K562 (cell line): ENCODE results near the gene PRR36. TPM values are rescaled to one million over a fixed set of nuclear protein-coding genes. Genes with fewer than 3 reads are reported as not detected.
A peak's percentile ranks its signal among the peaks of the same experiment; 100 is the strongest.

ENCODE experiments used
- ATAC-seq: fragments of 200-7000 bp; cut with Tn5 transposase; 3 replicates; pipeline ENCODE4 v1.9.1; 2020; ENCODE audit warnings: moderate library complexity
- BruUV-seq: library from RNA; stranded (reverse); fragments of 400-500 nt; replicated peaks from 2 replicates; lab custom pipeline; 2021; lab: Mats Ljungman, UMichigan
- CTCF ChIA-PET: fragments of 300-600 bp; formaldehyde crosslinking; extraction: SDS; loops from one replicate; lab custom pipeline; 2021; ENCODE audit warnings: low intra/inter-chr PET ratio; lab: Yijun Ruan, JAX
- POLR2A ChIA-PET: fragments of 300-600, 350-650 bp; sonication (Branson Sonifier 250); formaldehyde crosslinking; extraction: SDS; loops from one replicate; lab custom pipeline; 2021; ENCODE audit warnings: antibody characterized with exemption, inconsistent platforms; lab: Yijun Ruan, JAX
- DNase-seq, 4 experiments: peaks; one replicate each; pipeline versions ENCODE4 v3.0.0 to v3.0.0-alpha.2; 2011 to 2018; ENCODE audit warnings: low spot score in 3 of 4, mixed read lengths in 3 of 4; ENCODE audit errors: extremely low read depth in 1 of 4
- FAIRE-seq: peaks from 2 replicates; lab custom pipeline; 2011; peaks lifted over from hg19 to GRCh38; lab: Jason Lieb, UNC
- H2AFZ ChIP-seq: 2 replicates; pipeline ENCODE4 v1.6.0; 2011; ENCODE audit warnings: low read depth, low read length, control low read depth, inconsistent platforms
- H3K27ac ChIP-seq: fragments of 200-600 bp; 3 replicates; pipeline ENCODE4 v1.8.0; 2011; ENCODE audit warnings: low read depth, mild to moderate bottlenecking, control low read depth, inconsistent platforms, low read length, moderate library complexity, mixed read lengths; ENCODE audit errors: extremely low read depth
- H3K27me3 ChIP-seq, 2 experiments: fragments of 300-600 bp in 1 of 2; 2 replicates in 1 of 2; 3 replicates in 1 of 2; pipeline versions ENCODE4 v1.6.0 to v1.8.0; 2011; ENCODE audit warnings: inconsistent platforms in 2 of 2, low read length in 2 of 2, mild to moderate bottlenecking in 1 of 2, mixed read lengths in 1 of 2, moderate library complexity in 1 of 2; ENCODE audit not compliant: control insufficient read depth in 2 of 2, insufficient read depth in 2 of 2
- H3K36me3 ChIP-seq: fragments of 300-600 bp; 3 replicates; pipeline ENCODE4 v1.8.0; 2011; ENCODE audit warnings: mild to moderate bottlenecking, low read length, inconsistent platforms; ENCODE audit not compliant: control insufficient read depth, insufficient read depth
- H3K4me1 ChIP-seq, 2 experiments: fragments of 200-600 bp in 1 of 2; replicated peaks in 1 of 2; 2 replicates in 1 of 2; 3 replicates in 1 of 2; pipeline versions ENCODE4 v1.5.1 to v1.8.0; 2011; ENCODE audit warnings: inconsistent platforms in 2 of 2, low read length in 2 of 2, mild to moderate bottlenecking in 1 of 2, mixed read lengths in 1 of 2, moderate library complexity in 1 of 2; ENCODE audit not compliant: control insufficient read depth in 2 of 2, insufficient read depth in 2 of 2
- H3K4me2 ChIP-seq: 2 replicates; pipeline ENCODE4 v1.6.1; 2011; ENCODE audit warnings: low read length, control low read depth, inconsistent platforms, mixed read lengths; ENCODE audit not compliant: insufficient read depth
- H3K4me3 ChIP-seq: fragments of 200-600 bp; sonication (generic), shearing (Covaris generic); 2 replicates; pipeline ENCODE4 v1.5.1; 2016; ENCODE audit warnings: control low read depth, inconsistent platforms
- H3K79me2 ChIP-seq: fragments of 200-600 bp; 3 replicates; pipeline ENCODE4 v1.8.0; 2011; ENCODE audit warnings: low read length, inconsistent platforms; ENCODE audit not compliant: control insufficient read depth, insufficient read depth
- H3K9ac ChIP-seq, 2 experiments: 2 replicates each; pipeline versions ENCODE4 v1.6.0 to v1.6.1; 2011; ENCODE audit warnings: low read depth in 2 of 2, low read length in 2 of 2, control low read depth in 1 of 2, inconsistent platforms in 1 of 2, mild to moderate bottlenecking in 1 of 2, mixed read lengths in 1 of 2; ENCODE audit not compliant: insufficient read depth in 1 of 2
- H3K9me1 ChIP-seq: one replicate; pipeline ENCODE4 v1.6.0; 2011; ENCODE audit warnings: inconsistent platforms, mild to moderate bottlenecking, low read length, moderate library complexity; ENCODE audit not compliant: control insufficient read depth, insufficient read depth
- H3K9me3 ChIP-seq: replicated peaks from 2 replicates; pipeline ENCODE4 v1.5.1; 2011; ENCODE audit warnings: low read depth, low read length, inconsistent platforms; ENCODE audit not compliant: control insufficient read depth, insufficient read depth
- H4K20me1 ChIP-seq: replicated peaks from 2 replicates; pipeline ENCODE4 v1.6.1; 2011; ENCODE audit warnings: low read length, inconsistent platforms, mixed read lengths; ENCODE audit not compliant: control insufficient read depth, insufficient read depth
- BCOR ChIP-seq: fragments of 450-650 bp; IDR thresholded peaks from 2 replicates; pipeline ENCODE4 v1.6.1; 2016
- NFYB ChIP-seq: IDR thresholded peaks from 2 replicates; pipeline ENCODE4 v1.6.1; 2011; ENCODE audit warnings: mild to moderate bottlenecking, moderate library complexity; ENCODE audit not compliant: insufficient read length; ENCODE audit errors: extremely low read depth
- NONO ChIP-seq, 2 experiments: fragments of 200-400 bp in 1 of 2; fragments of 450-650 bp in 1 of 2; formaldehyde crosslinking in 1 of 2; IDR thresholded peaks; 2 replicates each; pipeline ENCODE4 v1.6.1; 2017; ENCODE audit warnings: low read depth in 2 of 2, mild to moderate bottlenecking in 2 of 2, moderate library complexity in 2 of 2, low read length in 1 of 2
- XRCC4 ChIP-seq: IDR thresholded peaks from one replicate; pipeline ENCODE4 v1.6.1; 2011; ENCODE audit not compliant: insufficient read depth, insufficient read length; ENCODE audit errors: extremely low read depth
- ZFP36 ChIP-seq: fragments of 150-350 bp; IDR thresholded peaks from 2 replicates; pipeline ENCODE4 v1.6.1; 2018; ENCODE audit warnings: low read length, low read depth; ENCODE audit not compliant: partially characterized antibody
- ZNF253 ChIP-seq: fragments of 250-450 bp; sonication (Bioruptor Pico); conservative IDR thresholded peaks from 2 replicates; pipeline ENCODE4 v1.6.1; 2021; ENCODE audit warnings: mild to moderate bottlenecking
- ZNF778 ChIP-seq: fragments of 450-650 bp; formaldehyde crosslinking; IDR thresholded peaks from 2 replicates; pipeline ENCODE4 v1.4.0; 2020; ENCODE audit warnings: mild to moderate bottlenecking, moderate library complexity
- WGBS: fragments of 100-300 bp; shearing (Covaris generic); methylation state at CpG from one replicate; pipeline ENCODE4 v1.1.6; 2016; ENCODE audit warnings: low coverage, mixed read lengths; ENCODE audit not compliant: insufficient coverage; ENCODE audit errors: missing lambda C conversion rate; 5-methylcytosine and 5-hydroxymethylcytosine counted together
- in situ Hi-C: fragments of 300-500 bp; cut with MboI; formaldehyde crosslinking; loops from 4 replicates; pipeline ENCODE4 v1.15.0; 2018; ENCODE audit warnings: inconsistent platforms, mixed read lengths
- intact Hi-C: fragments of 100-400 bp; cut with micrococcal nuclease; formaldehyde crosslinking; loops from 2 replicates; pipeline ENCODE4 v1.14.2; 2022
- polyA plus RNA-seq, 8 experiments: library from polyadenylated mRNA; depleted of rRNA in 4 of 8; stranded (reverse) in 5 of 8; unstranded in 3 of 8; fragments of >200 nt; fragmentation: Nextera tagmentation in 2 of 8; fragmentation: Illumina TruSeq in 1 of 8; extraction: Ambion mirVana in 2 of 8; extraction: Trizol in 1 of 8; gene quantifications; 2 replicates each; pipeline versions ENCODE4 v1.2.1 to v1.2.3, GENCODE V29; 2011 to 2014; ENCODE audit warnings: inconsistent platforms in 1 of 8, missing spikeins in 1 of 8
- total RNA-seq, 7 experiments: library from RNA; depleted of rRNA in 6 of 7; stranded (reverse); fragments of >200 nt in 6 of 7; fragmentation: Illumina TruSeq in 2 of 7; extraction: Trizol in 2 of 7; gene quantifications; 2 replicates each; pipeline versions ENCODE4 v1.2.1 to v1.2.3, GENCODE V29; 2011 to 2021; ENCODE audit warnings: low replicate concordance in 1 of 7

PRR36 gene
- total and polyA plus RNA-seq, 9 of the 15 experiments (the other 6 are each of a cell fraction or from before 2014, with no cell fraction given), result 0.05 to 0.42 (median 0.06) TPM; not detected in 6

DNA sequence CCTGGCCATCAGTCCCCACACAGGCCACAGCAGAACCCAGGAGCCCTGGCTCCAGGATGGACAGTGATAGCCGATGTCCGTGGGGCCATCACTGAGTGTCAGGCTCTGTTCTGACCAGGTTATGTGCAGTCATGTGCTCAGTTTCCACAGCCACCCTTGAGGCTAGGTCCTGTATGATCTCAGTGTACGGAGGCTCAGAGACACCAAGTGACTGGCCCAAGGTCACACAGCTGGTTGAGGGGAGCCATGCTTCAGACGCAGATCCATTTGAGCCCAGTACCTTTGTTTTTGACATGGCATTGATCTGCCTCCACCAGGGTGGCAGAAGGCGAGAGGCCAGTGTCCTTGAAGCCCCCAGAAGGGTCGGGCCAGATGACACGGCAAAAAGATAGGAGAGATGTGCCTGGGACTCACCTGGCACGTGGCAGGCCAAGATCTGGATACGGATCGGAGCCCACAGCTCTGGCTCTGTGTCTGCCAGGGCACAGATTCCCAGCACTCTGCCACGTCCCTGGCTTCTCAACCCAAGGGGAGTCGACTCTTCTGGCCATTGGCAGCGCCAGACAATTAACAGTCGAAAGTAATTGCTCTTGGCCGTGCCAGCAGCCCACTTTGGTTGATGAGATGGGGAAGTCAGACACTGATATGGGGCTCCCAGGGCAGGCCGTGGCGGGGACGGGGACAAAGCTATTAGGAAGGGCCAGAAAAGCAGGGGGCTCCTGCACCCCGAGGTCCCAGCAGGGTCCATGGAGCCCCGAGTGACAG, 28.6 kb downstream of the PRR36 start:
- H3K27ac ChIP-seq, result no peak overlapping the region
- peak; percentile 69 for TF ChIP-seq ZFP36
- TF ChIP-seq NONO (IDR thresholded peaks at IDR 0.05; ENCODE audit: low read depth in 2 of 2, low read length in 1 of 2), result no peak
- no peak for TF ChIP-seq NFYB
- TF ChIP-seq ZNF778, result no peak
- no peak for TF ChIP-seq XRCC4
- TF ChIP-seq ZNF253, result no peak
- TF ChIP-seq BCOR, result peak; percentile 67

More for the DNA sequence above, 28.6 kb downstream of the PRR36 start:
- H3K9me3 ChIP-seq, result peaks cover 12% of the 10 kb centered on the region
- DNase-seq (no peak), ATAC-seq (no peak), FAIRE-seq (no peak)
- no peaks in the 10 kb centered on the region for H3K36me3 ChIP-seq
- H3K79me2 ChIP-seq, result no peaks in the 10 kb centered on the region
- no peak overlapping the region for H3K4me2 ChIP-seq
- H4K20me1 ChIP-seq, result peaks cover 19% of the 10 kb centered on the region
- intact Hi-C loops, result no loop called here
- no TSS peak for BruUV-seq
- H2AFZ ChIP-seq, result no peak overlapping the region
- ChIA-PET CTCF (no interaction called here), POLR2A (interaction anchor here (1.6 kb wide), 1 partner anchor 12 kb away, joined by 6 read pairs; no protein-coding TSS in a partner anchor)
- no peak overlapping the region for H3K4me3 ChIP-seq
- peaks cover 1% of the 10 kb centered on the region for H3K9me1 ChIP-seq
- in situ Hi-C loops, result no loop called here
- peaks cover 0 to 30% of the 10 kb centered on the region in 2 experiments; a peak in 2 of 5 replicates for H3K4me1 ChIP-seq
- 14% methylated on average over 20 of the region's 20 CpGs for WGBS
- H3K9ac ChIP-seq, result peak overlapping the region in 1 of 2 experiments; percentile 59; a peak in 1 of 4 replicates
- H3K27me3 ChIP-seq, result peaks cover 17 to 50% of the 10 kb centered on the region in 2 experiments; a peak in 4 of 5 replicates
